ENCODE data around the gene KRTAP4-4.

GRCh38 chr17:41171886-41172285 is 11.3 kb upstream of the KRTAP4-4 start:
- TF ChIP-seq CTCF (IDR thresholded peaks at IDR 0.05): no peak
- TF ChIP-seq POLR2AphosphoS5 (IDR thresholded peaks at IDR 0.05): no peak
